ENCODE data around the gene TOPAZ1.

- TF ChIP-seq EP300 (conservative IDR thresholded peaks at IDR 0.05; ENCODE audit: poor library complexity, severe bottlenecking) (no peak), POLR2AphosphoS5 (IDR thresholded peaks at IDR 0.05) (no peak), RAD21 (conservative IDR thresholded peaks at IDR 0.05) (no peak), REST (IDR thresholded peaks at IDR 0.05; ENCODE audit: borderline replicate concordance) (no peak)
Measured at GRCh38 chr3:44363591-44363990, 121.9 kb downstream of the TOPAZ1 start.
